MG63 (cell line): ENCODE measurements around the gene STRN3. TPM values are rescaled to one million over a fixed set of nuclear protein-coding genes. Genes with fewer than 3 reads are reported as not detected.
"Not testable (repeated sequence)": the region's sequence is repeated elsewhere in the genome, so short reads cannot be mapped to it uniquely, and the experiment has no call there.

Source experiments
- DNase-seq: peaks from one replicate; pipeline ENCODE4 v3.0.0-alpha.2; 2020
- H3K27me3 ChIP-seq: fragments of 250-450 bp; sonication (Bioruptor Pico); 2 replicates; pipeline ENCODE4 v1.5.1; 2020; ENCODE audit warnings: mild to moderate bottlenecking, moderate library complexity
- H3K36me3 ChIP-seq: fragments of 250-450 bp; sonication (Bioruptor Pico); 2 replicates; pipeline ENCODE4 v1.5.1; 2020; ENCODE audit warnings: mild to moderate bottlenecking, moderate library complexity
- H3K4me3 ChIP-seq: fragments of 250-450 bp; sonication (Bioruptor Pico); 2 replicates; pipeline ENCODE4 v1.5.1; 2020; ENCODE audit warnings: mild to moderate bottlenecking, moderate library complexity
- H3K9me3 ChIP-seq: fragments of 250-450 bp; sonication (Bioruptor Pico); 2 replicates; pipeline ENCODE4 v1.5.1; 2020; ENCODE audit warnings: mild to moderate bottlenecking, moderate library complexity
- total RNA-seq: library from RNA; depleted of rRNA; stranded (reverse); fragments of >200 nt; shearing (Covaris generic); gene quantifications from 2 replicates; pipeline ENCODE4 v1.2.3, GENCODE V29; 2014; ENCODE audit warnings: low replicate concordance

STRN3 gene
- total RNA-seq, 1 experiment from 2014 or later = 20.4 TPM

DNA sequence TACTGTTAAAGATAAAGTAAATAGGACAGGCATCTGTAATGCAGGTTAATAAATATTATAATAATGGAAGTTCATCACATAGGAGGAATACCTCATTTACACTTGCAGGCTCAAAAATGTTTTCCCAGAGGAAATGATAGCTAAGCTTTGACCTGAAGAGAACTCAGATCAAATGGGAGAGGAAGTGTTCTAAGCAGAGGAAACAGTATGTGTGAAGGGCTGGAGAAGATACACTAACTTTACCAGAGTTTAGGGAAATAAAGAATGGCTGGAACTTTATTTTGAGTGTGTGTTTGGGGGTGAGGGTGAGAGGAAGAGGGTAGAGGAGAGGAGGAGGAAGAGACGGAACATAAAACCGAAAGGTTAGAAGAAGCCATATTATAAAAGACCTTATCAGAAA is 34.8 kb downstream of the STRN3 start:
- no peak for DNase-seq
- no peak overlapping the region for H3K4me3 ChIP-seq

DNA sequence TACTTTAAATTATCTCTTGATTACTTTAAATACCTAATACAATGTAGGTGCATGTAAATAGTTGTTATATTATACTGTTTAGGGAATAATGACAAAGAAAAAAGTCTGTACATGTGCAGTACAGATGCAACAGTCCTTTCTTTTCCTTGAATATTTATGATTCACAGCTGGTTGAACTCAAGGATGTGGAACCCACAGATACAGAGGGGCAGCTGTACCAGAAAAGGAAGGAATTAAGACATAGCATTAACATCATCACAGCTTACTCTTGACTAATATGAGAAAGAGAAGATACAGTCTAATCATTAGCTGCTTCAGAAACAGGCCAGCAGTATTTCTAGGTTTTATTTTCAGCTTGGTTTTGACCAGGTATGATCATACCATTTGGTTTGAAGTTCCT is 35.4 kb downstream of the STRN3 start:
- no peak for DNase-seq
- Histone ChIP-seq H3K4me3 (no peak overlapping the region), H3K36me3 (no peaks in the 10 kb centered on the region), H3K27me3 (no peaks in the 10 kb centered on the region), H3K9me3 (no peaks in the 10 kb centered on the region)

More for the DNA sequence above, 34.8 kb downstream of the STRN3 start:
- no peaks in the 10 kb centered on the region for H3K36me3 ChIP-seq
- no peaks in the 10 kb centered on the region for H3K9me3 ChIP-seq
- H3K27me3 ChIP-seq = no peaks in the 10 kb centered on the region

DNA sequence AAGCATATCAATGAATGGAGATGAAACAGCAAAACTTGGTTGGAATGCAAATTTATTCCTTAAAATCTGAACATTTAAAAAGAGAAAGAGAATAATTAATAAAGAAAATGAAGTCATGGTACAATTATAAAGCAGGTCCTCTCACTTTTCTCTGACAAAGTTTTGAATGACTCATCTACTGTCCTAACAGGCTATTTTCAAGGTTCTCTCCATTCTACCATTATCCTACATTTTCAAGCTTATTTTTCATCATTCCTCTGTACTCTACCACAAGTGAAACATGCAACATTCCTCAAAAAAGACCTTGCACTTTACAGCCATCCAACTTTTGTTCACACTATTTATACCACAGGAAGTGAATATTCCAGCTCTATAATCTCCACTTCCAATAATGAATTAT is 37.7 kb downstream of the STRN3 start:
- no peak for DNase-seq
- Histone ChIP-seq H3K27me3 (no peaks in the 10 kb centered on the region), H3K9me3 (no peaks in the 10 kb centered on the region), H3K36me3 (no peaks in the 10 kb centered on the region), H3K4me3 (no peak overlapping the region)

DNA sequence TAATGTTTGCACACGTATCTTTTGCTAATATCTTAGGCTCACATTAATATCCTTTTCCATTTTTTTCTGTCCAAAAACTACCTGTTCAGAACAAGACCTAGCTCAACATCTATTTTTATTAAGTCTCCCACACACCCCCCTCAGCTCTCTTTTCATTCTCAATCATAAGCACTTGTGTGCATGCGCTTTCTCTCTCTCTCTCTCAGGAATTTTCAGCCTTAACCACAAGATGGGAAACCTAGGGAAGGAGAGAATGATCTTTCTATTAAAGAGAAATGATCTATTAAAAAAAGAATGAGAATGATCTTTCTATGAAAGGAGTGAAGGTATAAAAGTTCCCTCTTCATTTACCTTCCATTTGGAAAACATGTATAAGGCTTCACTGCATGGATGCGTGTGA is 40.4 kb downstream of the STRN3 start:
- H3K36me3 ChIP-seq = no peaks in the 10 kb centered on the region
- no peak for DNase-seq
- H3K27me3 ChIP-seq = no peaks in the 10 kb centered on the region
- no peak overlapping the region for H3K4me3 ChIP-seq
- no peaks in the 10 kb centered on the region for H3K9me3 ChIP-seq

DNA sequence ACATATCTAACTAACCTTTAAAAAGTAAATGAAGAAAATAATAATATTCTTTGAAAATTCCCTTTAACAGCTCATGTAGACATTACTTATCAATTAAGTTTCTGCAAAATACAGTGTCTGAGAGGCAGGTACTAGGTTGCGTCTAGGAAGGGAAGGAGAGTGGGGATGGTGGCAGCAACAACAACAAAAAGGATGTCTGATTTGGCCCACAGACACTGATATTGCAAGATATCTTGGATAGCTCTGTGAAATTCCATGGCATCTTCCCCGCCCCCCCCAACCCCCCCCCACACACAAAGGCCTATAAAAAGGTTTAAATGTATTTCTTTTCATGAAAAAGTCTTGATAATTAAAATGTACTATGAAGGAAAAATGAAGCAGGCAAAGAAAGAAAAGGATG is 42.3 kb downstream of the STRN3 start:
- Histone ChIP-seq H3K4me3 (no peak overlapping the region), H3K9me3 (no peaks in the 10 kb centered on the region), H3K36me3 (no peaks in the 10 kb centered on the region), H3K27me3 (no peaks in the 10 kb centered on the region)
- DNase-seq = no peak

DNA sequence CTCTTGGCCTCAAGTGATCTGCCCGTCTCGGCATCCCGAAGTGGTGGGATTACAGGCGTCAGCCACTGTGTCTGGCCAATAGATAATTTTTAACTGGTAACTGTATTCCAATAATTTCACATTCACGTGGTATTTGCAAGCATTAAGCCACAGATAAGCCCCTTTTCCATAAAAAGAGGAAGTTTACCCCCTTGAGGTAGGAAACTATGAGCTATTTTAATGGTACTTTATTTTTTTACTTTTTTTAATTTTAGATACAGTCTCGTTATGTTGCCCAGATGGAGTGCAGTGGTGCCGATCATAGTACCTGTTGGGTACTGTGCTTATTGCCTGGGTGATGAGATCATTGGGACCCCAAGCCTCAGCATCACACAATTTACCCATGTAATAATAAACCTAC is 43.6 kb downstream of the STRN3 start:
- Histone ChIP-seq H3K36me3 (no peaks in the 10 kb centered on the region), H3K27me3 (no peaks in the 10 kb centered on the region), H3K4me3 (no peak overlapping the region), H3K9me3 (no peaks in the 10 kb centered on the region)
- no peak for DNase-seq

DNA sequence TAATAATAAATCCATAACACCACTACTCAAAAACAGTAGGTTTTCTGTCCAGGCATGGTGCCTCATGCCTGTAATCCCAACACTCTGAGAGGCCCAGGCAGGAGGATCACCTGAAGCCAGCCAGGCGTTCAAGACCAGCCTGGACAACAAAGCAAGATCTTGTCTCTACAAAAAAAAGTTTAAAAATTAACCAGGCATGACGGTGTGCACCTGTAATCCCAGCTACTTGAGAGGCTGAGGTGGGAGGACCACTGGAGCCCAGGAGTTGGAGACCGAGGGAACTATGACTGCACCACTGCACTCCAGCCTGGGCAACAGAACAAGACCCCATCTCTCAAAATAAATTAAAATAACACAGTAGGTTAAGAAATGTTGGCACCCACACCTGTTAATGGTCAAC is 45.2 kb downstream of the STRN3 start:
- no peaks in the 10 kb centered on the region for H3K9me3 ChIP-seq
- H3K4me3 ChIP-seq = no peak overlapping the region
- no peaks in the 10 kb centered on the region for H3K27me3 ChIP-seq
- DNase-seq = no peak
- H3K36me3 ChIP-seq = no peaks in the 10 kb centered on the region

DNA sequence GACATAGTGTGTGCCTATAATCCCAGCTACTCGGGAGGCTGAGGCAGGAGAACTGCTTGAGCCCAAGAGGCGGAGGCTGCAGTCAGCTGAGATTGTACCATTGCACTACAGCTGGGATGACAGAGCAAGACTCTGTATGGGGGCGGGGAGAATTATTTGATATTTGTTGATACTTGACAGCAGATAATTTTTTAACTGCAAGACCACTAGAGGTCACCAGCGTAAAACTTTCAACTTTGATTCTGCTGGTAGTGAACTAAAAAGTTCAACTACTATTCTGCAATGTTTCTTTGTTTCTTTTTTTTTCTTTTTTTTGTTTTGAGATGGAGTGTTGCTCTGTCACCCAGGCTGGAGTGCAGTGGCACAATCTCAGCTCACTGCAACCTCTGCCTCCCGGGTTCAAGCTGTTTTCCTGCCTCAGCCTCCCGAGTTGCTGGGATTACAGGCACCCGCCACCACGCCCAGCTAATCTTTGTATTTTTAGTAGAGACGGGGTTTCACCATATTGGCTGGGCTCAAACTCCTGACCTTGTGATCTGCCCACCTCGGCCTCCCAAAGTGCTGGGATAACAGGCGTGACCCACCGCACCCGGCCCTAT is 46.0 kb downstream of the STRN3 start:
- not testable (repeated sequence) for H3K36me3 ChIP-seq

DNA sequence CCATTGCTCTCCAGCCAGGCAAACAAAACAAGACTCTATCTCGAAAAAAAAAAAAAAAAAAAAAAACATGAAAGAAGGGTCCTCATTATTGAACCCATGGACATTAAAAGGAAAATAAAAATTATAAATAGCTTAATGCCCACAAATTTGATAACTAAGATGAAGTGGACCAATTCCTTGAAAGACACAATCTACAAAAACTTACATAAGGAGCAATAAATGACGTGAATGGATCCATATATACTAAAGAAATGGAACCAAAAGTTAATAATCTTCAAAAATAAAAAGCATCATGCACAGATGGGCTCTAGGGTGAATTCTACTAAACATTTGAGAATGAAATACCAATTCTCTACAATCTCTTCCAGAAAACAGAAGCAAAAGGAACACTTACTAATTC is 48.4 kb downstream of the STRN3 start:
- Histone ChIP-seq H3K27me3 (no peaks in the 10 kb centered on the region), H3K9me3 (no peaks in the 10 kb centered on the region), H3K36me3 (no peaks in the 10 kb centered on the region), H3K4me3 (no peak overlapping the region)
- no peak for DNase-seq

More for the DNA sequence above, 46.0 kb downstream of the STRN3 start:
- not testable (repeated sequence) for H3K4me3 ChIP-seq, H3K27me3 ChIP-seq, DNase-seq, H3K9me3 ChIP-seq

DNA sequence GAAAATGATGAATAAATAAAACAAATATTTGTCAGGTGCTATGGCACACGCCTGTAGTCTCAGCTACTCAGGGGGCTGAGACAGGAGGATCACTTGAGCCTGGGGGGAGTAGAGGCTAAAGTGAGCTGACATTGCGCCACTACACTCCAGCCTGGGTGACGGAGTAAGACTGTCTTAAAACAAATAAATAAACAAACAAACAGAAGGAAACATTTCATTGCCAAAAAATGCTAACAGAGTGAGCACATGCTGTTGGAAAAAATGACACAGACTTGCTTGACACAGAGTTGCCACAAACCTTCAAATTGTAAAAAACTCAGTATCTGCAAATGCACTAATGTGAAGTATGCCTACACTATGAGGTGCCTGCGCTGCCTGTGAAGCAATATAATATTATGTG is 51.6 kb downstream of the STRN3 start:
- no peaks in the 10 kb centered on the region for H3K9me3 ChIP-seq

DNA sequence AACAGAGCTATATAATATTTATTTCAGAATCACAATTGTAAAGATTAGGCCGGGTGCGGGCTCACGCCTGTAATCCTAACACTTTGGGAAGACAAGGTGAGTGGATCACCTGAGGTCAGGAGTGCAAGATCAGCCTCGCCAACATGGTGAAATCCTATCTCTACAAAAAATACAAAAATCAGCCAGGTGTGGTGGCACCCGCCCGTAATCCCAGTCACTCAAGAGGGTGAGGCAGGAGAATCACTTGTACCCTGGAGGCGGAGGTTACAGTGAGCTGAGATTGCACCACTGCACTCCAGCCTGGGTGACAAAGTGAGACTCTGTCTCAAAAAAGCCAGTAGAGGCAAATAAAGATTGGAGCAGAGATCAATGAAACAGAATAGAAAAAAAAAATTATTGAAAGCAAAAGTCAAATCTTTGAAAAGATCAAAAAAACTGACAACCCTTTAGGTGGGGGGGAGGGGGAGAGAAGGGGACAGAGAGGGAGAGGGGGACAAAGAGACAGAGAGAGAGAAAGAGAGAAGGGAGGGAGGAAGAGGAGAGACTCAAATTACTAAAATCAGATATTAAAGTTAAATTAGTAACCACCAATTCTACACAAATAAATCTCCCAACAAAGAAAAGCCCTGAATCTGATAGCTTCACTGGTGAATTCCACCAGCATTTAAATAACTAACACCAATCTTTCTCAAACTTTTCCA is 53.1 kb downstream of the STRN3 start:
- Histone ChIP-seq H3K36me3 (no peaks in the 10 kb centered on the region), H3K27me3 (no peaks in the 10 kb centered on the region), H3K9me3 (no peaks in the 10 kb centered on the region), H3K4me3 (no peak overlapping the region)
- no peak for DNase-seq

More for the DNA sequence above, 51.6 kb downstream of the STRN3 start:
- no peaks in the 10 kb centered on the region for H3K27me3 ChIP-seq
- peak; percentile 25 for DNase-seq
- no peak overlapping the region for H3K4me3 ChIP-seq
- no peaks in the 10 kb centered on the region for H3K36me3 ChIP-seq

DNA sequence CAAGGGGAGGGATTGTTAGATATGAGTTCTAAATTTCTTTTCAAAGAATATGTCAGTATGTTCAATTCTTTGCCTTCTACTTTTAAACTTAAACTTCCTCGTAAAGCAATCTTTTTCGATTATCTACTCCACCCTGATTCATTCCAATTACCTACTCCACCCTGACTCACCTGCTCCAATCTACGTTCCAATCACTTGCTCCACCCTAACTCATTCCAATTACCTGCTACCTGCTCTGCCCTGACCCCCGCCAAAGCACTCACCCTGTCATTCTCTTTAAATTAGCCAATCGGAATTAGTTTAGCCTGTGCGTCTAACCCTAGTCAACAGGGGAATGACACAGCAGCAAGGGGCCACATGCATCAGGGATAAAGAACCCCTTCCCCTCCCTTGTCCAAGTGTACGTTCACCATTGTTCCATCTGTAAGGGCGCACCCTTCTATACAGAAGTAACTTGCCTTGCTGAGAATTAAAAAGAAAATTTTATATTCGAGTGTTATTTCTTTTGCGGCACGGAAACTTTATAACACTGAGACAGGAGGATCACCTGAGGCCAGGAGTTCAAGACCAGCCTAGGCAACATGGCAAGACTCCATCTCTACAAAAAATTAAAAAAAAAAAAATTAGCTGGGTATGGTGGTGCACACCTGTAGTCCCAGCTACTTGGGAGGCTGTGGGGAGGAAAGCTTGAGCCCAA is 54.0 kb downstream of the STRN3 start:
- H3K27me3 ChIP-seq, H3K36me3 ChIP-seq, H3K9me3 ChIP-seq, H3K4me3 ChIP-seq, DNase-seq: not testable (repeated sequence)

DNA sequence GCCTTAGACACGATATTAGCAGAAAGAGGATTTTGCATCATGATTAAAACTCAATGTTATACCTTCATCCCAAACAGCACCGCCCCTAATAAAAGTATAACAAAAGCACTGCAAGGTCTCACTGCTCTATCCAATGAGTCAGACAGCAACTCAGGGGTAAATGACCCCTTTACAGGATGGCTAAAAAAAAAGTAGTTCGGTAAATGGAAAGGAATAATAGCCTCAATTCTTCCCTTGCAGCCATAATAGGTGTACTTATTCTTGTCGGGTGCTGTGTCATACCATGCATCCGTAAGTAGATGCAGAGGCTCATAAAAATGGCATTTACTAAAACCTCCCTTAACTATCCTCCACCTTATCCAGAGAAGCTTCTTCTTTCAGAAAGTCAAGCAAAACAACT is 54.6 kb downstream of the STRN3 start:
- no peaks in the 10 kb centered on the region for H3K27me3 ChIP-seq
- no peak overlapping the region for H3K4me3 ChIP-seq
- no peak for DNase-seq
- no peaks in the 10 kb centered on the region for H3K36me3 ChIP-seq
- no peaks in the 10 kb centered on the region for H3K9me3 ChIP-seq

DNA sequence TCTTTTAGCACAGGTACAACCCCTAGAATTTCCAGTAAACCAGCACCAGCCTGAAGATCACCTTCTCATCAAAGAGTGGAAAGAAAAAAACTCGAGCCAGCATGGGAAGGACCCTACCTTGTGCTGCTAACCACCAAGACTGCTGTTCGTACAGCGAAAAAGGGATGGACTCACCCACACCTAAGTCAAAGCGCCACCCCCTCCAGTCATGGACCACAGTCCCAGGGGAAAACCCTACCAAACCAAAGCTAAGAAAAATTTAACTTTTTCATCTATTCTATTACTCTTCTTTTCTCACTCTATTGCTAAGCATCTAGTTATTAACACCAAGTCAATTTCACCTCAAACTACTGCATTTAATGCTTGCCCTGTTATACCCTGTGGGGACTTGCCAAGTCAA is 56.4 kb downstream of the STRN3 start:
- H3K4me3 ChIP-seq, H3K36me3 ChIP-seq, DNase-seq, H3K27me3 ChIP-seq, H3K9me3 ChIP-seq: not testable (repeated sequence)

DNA sequence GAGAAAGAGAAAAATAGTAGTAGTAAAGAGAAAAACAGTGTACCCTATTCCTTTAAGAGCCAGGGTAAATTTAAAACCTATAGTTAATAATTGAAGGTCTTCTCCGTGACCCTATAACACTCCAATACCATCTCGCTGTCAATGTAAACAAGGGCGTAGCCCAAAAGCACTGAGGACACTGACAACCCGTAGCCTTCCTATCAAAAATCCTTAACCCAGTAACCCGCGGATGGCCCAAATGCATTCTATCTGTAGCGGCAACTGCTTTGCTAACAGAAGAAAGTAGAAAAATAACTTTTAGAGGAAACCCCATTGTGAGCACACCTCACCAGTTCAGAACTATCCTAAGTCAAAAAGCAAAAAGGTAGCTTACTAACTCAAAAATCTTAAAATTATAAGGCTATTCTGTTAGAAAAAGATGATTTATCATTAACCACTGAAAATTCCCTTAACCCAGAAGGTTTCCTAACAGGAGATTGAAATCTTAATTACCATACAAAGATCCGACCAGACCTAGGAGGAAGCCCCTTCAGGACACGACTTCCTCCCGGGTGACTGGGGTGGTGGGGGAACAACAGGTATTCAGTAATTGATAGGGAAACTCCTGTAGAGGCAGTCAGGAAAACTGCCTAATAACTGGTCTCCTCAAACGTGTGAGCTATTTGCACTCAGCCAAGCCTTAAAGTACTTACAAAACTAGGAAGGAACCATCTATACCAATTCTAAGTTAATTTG is 58.6 kb downstream of the STRN3 start:
- not testable (repeated sequence) for H3K9me3 ChIP-seq, DNase-seq, H3K4me3 ChIP-seq, H3K27me3 ChIP-seq, H3K36me3 ChIP-seq

DNA sequence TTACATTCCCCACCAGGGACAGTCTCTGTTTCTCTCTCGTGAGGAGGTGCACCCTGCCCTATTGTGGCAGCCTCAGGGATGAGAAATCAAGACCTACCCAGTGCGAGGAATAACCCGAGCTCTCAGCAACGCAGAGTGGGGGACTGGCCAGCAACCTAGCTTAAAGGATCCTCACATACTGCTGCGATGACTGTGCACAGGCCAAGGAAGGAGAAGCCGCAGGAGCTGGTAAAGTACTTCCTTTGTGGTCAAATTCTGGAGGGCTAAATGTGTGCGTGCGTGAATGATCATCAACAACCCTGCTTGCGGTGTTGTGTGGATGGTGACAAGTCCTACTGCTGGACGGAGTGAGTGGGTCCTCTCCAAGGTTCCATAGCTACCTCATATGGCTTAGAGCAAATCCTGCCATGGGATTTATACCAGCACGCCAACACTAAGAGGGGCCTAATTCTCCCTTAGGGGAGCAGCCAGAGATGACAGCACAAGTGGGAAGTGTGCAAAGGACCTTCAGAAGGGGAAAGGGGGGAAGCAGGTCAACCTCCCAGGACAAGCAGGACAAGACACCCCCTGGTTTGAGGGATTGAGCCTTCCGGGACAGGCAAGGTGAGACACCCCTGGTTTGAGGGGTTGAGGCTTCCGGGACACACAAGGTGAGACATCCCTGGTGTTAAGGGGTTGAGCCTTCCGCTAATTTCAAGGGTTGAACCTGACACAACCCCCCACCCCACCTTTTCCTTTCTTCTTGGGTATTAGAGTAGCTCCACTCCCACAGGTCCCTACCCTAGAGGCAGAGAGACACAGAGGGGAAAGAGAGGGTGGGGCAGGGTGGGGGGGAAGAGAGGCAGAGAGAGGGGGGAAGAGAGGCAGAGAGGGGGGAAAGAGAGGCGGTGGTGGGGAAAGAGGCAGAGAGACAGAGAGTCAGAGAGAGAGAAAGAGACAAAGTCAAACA is 59.5 kb downstream of the STRN3 start:
- no peaks in the 10 kb centered on the region for H3K36me3 ChIP-seq
- H3K4me3 ChIP-seq = no peak overlapping the region
- no peaks in the 10 kb centered on the region for H3K9me3 ChIP-seq
- H3K27me3 ChIP-seq = no peaks in the 10 kb centered on the region
- no peak for DNase-seq
